HG02798 (cell line): ENCODE results near the gene NODAL.
"Not testable (repeated sequence)": the region's sequence is repeated elsewhere in the genome, so short reads cannot be mapped to it uniquely, and the experiment has no call there.

Experiments used
- ATAC-seq: cut with Tn5 transposase; IDR thresholded peaks from one replicate; pipeline ENCODE4 v1.9.1; 2021; ENCODE audit warnings: mild to moderate bottlenecking; ENCODE audit not compliant: unreplicated experiment, poor library complexity

The NODAL gene

DNA sequence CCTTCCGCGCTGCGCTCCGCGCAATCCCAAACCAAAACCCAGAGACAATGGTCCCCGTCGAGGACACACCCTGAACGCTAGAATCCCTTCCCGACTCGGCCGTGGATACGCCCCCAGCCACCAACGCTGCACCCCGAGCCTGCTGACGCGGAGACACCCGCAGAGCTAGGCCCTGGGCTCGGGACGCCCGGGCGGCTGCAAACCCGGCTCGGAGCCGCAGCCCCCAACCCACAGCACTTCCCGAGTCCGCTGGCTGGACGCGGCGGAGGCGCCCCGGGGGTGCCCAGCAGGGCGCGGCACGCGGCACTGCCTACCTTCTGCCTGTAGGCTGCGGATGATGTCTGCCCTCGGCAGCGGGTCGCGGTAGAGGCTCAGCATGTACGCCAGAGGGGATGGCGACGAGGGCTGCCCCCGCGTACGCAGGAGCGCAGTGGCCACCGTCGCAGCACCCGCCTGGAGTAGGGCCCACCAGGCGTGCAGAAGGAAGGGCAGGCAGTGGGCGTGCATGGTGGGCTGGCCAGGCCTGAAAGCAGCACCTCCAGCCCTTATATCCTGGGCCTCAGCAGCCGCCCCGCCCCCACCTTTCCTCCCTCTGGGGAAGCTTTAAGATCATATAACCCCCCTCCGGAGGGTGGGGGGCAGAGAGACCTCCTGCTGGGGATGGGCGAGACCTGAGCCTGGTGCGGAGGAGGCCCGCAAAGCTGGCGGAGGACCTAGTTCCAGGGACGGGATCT lies at the start of gene NODAL:
TSS of gene NODAL (minus strand) at position 521 of the 734 bp plus-strand sequence. CDS start at position 507, 14 bp downstream.
- ATAC-seq = no peak

DNA sequence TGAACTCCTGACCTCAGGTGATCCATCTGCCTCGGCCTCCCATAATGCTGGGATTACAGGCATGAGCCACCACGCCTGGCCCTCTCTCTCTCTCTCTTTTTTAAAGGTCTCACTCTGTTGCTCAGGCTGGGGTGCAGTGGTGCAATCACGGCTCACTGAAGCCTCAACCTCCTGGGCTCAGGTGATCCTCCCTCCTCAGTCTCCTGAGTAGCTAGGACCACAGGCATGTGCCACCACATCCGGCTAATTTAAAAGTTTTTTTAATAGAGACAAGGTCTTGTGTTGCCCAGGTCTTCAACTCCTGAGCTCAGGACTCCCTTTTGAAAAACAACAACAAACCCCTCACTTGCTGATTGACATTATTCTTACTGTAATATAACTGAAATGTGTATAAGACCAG lies 48.7 kb upstream of the NODAL start:
- ATAC-seq = no peak

DNA sequence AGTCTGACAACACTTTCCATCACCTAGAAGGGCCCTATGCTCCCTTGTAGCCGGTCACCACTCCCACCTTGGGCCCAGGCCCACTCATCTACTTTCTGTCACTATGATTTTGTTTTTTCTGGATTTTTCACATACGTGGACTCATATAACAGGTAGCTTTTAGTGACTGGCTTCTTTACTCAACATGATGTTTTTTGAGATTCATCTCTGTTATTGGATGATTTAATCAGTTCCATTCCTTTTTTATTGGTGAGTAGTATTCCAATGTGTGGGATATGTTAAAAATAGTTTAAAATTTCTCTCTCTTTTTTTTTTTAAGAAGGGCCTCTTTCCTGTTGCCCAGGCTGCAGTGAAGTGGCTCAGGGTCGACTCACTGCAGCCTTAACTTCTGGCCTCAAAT lies 46.3 kb upstream of the NODAL start:
- no peak for ATAC-seq

DNA sequence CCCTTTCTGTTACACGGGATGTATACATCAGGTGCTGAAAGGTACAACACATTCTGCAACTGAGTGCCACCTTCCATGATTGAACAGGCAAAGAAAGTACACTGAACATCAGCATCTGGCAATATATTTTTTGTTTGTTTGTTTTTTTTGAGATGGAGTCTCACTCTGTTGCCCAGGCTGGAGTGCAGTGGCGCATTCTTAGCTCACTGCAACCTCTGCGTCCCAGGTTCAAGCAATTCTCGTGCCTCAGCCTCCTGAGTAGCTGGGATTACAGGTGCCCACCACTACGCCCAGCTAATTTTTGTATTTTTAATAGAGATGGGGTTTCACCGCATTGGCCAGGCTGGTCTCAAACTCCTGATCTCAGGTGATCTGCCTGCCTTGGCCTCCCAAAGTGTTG lies 42.4 kb upstream of the NODAL start:
- ATAC-seq = not testable (repeated sequence)

DNA sequence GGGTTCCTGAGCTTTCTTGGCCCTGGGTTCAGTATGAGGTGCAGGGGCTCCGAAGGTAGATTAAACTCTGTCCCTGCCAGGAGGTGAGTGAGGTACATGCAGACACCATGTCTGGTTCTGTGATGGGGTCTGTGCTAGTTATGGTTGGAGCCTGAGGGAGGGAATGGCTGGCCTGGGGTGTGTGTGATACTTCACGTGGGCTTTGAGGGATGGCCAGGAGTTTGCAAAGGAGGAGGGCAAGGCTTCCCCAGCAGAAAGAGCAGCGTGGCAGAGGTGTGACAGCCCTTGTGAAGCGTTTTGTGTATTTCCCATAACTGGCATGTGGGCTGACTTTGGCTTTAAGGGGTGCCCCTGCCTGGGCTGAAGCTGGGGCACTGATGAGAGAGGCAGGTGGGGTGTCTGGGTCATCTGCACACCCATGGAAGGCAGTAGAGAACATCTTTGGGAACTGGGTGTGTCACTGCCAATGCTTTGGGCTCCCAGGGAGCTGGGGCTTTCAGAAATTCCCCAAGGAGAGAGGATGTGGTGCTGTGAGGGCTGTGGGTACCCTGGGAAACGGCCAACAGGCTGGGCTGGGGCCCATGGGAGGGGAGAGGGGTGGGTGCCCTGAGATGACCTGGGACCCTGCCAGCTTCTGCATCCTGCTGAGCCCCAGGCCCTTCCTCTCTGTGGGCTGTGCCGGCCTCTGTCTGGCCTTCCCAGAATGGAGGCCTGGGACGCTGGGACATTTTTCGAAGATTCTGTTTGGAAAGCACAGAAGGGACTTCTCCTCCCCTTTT lies 41.7 kb upstream of the NODAL start:
- ATAC-seq = no peak

DNA sequence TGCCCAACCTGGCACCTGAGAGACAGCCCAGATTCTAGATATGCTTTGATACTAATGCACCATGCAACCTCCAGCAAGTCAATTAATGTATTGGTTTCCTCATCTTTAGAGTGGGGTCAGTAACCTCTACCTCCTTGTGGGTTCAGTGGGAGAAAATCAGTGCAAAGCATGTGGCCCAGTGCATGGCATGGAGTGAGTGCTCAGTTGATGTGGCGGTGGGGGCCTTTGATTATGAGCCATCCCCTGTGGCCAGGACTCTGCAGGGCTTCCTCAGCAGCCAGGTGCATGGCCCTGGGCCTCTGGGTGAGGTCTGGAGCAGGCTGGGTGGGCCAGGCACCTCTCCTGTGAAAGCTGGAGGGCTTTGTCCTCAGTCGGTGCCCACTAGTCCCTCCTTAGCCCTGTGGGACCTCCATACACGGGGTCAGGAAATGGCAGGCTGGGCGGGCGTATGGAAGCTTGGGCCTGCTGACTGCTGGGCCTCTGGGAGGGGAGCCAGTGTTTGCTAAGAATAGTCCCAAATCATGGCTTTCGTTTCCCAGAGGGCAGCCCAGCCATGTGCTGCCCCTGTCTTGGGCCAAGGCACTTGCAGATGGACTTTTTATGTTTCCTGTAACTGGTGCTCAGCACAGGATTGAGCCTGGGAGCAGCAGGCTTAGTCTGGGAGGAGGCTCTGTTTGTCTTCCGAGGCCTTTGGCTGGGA lies 40.5 kb upstream of the NODAL start:
- no peak for ATAC-seq

DNA sequence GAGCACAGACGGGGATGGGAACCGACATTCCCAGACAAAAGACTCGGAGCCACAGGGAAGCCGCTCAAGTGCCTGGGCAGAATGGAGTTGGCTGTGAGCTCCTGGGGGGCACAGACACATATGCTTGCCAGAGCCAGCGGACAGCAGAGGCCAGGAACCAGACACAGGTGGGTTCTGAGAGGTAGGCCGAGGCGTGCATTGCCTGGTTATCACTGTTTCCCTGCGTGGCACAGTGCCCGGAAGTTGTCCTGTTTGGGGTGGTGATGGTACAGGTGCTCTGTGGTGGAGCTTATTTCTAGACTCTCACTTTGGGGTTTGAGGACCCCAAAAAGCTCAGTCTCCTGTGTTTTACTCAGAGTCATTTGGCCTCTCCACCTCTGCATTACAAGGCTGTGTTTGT lies 39.6 kb upstream of the NODAL start:
- no peak for ATAC-seq

DNA sequence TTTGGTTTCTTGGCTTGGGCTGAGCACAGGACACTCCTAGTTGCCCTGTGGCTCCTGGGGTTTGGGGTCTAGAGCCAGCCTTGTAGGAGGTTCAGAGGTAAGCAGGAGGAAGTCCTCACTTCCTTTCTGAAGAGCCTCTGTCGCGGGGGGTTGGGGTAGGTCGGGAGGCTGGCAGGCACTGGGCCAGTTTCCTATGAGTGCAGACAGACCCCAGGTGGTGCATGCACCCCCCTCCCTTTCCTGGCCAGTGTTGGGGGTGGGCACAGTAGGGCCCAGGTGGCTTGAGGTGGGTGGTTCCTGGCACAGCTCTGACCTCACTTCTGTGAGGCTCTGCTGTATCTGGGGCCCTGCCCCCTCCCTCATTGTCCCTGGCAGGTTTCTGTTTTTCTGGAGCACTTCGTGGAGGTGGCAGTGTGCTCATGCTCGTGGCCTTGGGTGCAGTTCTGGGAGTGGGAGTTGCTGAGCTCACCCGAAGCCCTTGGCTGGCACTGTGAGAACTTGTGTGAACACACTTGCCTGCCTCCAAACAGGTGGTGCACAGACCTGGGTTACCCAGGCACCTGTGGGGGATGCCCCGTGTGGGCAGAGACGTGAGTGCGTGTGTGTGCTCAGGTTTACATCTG lies 38.9 kb upstream of the NODAL start:
- ATAC-seq = no peak

DNA sequence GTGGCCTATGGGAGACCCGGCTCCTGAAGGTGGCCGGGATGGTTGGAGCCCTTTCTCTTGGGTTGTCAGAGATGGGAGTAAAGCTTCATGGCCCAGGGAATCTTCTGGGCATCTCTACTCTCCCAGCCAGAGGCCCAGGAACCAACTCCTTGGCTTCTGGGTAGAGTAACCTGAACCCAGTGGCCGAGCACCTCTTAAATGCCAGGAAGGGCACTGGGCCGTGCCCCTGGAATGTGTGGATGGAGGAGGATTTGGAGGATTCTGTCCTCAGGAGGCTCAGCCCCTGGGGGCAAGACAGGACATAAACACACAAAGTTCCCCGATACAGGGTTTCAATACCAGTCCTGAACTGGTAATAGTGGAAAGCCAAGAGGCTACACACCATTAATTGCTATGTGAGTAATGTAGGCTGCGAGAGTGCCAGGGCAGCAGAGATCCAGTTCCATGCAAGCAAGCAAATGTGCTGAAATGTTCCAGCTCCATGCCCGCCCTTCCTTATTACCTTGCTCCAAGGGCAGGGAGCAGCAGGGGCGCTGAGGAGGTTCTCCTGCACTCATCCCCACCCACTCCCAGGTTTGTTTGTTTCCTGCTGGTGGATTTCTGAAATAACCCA lies 38.3 kb upstream of the NODAL start:
- ATAC-seq = no peak

DNA sequence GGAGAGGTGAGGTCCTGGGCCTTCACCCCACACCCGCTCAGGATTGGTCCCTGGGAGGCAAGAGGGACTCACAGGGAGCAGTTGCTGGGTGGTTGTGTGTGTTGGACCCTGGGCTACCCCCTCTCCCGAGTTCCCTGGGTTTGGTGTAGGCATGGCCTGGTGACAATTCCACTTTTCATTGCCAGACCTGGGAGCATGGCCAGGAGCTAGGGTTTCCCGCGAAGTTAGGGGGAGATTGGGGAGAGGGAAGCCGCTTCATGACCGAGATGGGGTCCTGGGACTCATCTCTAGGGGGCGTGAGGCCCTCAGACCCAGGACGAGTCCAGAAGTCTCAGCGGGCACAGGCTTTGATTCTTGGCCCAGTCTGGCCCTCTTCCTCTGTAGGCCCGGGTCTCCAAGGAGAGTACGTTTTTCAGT lies 37.7 kb upstream of the NODAL start:
- no peak for ATAC-seq

DNA sequence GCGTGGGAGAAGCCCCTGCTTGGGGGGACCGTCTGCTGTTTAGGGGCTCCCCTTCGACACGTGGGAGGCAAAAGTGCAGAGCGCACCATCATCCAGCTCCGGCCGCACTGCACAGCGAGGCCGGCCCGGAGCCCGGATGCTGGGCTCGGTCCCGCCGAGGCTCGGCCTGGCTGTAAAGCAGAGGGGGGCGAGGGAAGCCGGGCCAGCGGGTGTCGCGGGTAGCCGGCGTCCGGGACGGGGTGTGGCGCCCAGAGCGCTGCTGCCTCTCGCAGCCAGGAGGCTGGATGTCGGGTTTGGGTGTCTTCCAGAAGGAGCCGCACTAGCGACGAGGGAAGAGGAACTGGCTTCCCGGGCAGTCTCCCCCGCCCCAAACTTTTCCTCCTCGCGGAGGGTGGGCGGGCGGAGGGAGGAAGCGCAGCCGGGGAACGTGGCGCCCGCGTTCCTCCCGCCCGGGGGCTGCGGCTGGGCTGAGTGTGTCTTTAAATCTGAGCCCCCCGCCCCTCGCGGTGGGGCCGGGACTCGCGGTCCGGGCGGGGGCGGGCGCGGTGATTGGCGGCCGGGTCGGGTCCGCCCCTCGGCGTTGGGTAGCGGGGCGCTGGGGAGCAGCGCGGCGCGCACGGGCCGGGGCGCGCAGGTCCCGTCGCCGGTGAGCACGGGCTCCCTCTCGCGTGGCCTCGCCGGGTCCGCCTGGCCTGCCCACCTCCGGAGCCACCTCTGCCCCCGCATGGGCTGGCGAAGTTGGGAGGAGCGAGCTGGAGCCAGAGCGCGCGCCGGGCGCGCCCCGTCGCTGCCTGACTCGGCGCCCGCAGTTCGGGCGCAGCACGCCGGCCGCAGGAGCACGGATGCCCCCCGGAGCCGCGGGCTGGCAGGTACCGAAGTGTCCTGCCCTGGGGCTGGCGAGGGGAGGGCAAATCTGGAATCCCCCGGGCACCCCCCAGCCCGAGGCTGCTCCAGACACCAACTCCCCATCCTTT lies 37.0 kb upstream of the NODAL start, which contains the start of gene PALD1:
TSS of gene PALD1 (plus strand) at position 577 of the 974 bp plus-strand sequence. CDS start 47,185 bp downstream, outside the sequence.
- no peak for ATAC-seq

DNA sequence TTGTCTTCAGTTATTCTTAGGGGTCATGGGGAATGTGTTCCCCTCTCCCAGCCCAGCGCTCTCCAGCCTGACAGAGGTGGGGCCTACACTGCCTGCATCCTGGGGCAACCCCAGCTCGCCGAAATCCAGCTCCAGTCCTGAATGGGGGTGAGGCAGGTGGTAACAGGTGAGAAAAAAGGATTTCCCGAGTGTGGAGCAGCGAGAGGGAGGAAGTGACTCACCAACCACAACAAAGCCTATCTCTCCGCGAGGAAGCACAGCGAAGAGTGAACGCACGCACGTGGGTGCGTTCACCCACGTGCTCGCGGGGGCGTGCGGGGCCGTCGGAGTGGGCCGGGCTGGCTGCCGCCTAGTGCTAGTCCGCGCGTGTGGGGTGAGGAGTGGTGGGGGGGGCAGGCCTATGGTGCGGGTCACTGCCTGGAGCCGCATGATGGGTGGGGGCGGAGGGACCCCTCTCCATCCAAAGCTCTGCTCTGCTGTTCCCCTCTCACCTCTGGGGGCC lies 36.2 kb upstream of the NODAL start:
- no peak for ATAC-seq

DNA sequence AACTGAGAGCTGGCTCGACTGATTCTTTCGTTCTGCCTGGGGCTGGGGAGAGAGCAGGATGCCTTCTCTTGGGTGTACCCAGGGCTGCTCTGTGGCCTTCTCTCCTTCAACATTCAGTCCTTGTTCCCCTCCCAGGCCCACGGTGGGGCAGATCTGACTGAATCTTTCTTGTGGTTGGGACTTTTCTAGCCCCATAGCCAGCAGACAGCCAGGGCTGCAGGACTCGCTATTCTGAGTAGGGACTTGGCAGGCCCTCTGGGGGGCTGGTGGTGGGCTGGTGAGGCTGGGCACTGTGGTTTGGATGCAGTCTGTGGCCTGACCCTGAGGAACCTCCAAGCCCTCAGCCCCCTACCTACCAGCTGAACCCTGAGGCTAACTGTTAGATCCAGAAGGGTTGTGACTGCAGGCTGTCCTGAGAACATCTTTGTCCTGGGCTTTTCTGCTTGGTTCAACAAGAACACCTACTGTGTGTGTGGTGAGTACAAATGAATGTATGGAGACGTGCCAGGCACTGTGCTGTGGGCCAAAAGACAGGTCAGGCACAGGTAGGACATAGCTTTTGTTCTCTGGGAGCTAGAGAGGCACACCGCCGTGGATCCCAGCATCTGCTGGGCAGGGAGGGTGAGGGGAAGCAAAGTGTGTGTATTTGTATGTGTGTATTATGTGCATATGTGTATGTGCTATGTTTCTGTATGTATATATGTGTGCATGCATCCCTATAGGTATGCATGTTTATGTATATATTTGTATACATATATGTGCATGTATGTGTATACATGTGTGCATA lies 35.0 kb upstream of the NODAL start:
- ATAC-seq = no peak

DNA sequence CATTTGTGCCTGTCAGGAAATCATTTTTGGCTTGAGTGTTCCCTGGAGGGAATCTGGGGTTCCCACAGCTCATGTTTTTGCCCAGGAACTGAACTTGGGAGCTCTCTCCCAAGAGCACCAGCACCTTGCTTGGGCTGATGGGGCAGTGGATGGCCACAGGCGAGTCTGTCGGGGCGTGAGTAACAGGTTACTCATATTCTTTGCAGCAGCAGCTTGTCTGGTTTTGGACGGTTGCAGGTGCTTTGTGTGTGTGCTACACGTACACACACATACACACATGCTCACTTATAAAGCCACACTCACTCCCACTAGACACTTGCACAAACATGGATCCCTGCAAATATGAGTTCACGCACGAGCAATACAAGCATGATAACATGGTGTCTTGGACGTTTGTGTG lies 34.2 kb upstream of the NODAL start:
- no peak for ATAC-seq

DNA sequence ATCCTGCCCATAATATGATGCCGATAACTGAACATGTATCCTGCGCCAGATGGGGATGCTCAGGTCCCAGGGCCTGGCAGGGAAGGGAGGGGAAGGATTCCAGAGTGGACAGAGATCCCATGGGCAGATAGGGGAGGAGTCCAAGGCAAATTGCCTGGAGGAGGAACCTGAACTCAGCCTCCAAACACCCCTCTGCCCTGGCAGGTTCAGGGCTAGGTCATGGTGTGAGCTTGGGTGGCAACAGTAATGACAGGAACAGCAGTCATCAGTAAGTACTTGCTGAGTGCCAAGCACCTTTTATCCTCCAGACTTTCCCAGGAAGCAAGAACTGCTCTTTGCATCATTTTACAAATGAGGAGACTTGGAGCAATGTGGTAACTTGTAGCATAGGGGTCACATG lies 33.3 kb upstream of the NODAL start:
- ATAC-seq = no peak

DNA sequence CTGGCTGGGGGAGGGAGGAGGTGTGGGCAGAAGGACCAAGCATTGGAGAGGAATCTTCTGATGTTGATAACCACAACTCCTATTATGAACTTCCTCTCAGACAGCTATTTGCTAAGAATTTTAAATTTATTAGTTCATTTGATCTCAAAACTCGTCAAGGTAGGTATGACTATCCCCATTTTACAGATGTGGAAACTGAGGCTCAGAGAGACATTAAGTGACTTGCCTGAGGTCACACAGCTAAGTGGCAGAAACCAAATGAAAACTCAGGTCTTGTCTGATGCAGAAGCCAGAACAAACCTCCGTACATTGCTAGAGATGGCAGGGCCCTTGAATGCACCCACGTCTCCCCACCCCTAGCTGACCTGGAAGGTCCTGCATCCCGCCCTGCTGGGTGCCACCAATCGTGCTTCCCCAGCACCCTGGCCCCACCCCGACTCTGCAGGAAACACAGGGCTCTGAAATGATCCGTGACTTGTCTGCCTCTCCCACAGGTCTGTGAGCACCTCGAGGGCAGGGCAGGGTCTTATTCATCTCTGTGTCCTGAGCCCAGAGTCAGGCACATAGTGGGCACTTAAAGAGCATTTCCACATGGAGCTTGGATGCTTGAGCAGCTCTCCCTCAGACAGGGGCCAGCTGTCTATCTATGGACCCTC lies 31.4 kb upstream of the NODAL start:
- no peak for ATAC-seq

DNA sequence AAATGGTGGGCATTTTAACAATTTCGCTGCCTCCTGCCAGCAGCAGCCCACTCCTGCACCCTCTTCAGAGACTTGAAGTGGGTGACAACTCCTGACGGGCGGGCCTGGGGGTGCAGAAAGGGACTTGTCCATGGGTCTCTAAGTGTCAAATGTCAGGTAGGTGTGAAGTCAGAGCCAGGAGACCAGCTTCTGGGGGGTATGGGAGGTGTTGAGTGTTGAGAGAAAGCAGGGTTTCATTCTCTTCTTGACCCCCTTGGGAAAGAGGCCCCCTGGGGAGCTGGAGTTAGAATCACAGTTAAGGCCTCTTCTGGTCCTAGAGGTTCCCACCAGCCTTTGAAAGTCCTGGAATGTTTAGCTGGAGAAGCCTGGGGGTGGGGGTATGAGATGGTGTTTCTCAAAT lies 25.5 kb upstream of the NODAL start:
- ATAC-seq = no peak

DNA sequence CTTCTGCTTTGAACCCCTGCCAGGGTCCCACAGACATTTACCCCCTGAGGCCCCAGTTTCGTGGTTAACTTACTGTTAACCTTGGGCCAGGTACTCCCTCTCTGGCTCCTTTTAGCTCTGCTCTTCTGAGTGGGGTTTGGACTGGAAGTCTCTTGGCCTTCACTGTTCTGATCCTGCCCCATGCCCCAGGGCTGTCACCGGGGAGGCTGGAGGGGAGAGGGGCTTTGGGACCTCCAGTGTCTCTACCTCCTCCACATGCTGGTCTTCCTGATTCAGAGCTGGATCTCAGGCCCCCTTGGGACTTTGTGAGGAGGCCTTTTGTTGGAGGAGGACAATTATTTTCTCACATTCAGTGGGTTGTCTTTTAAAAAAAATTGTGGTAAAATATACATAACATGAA lies 24.4 kb upstream of the NODAL start:
- no peak for ATAC-seq
